HTERT RPE-1 (cell line): Measurements from ENCODE around the gene RNF182.

Experiments used
- in situ Hi-C: fragments of 300-500 bp; cut with MboI; formaldehyde crosslinking; loops from 4 replicates; pipeline ENCODE4 v1.14.3; 2020; ENCODE audit warnings: low sequenced_read_pairs

RNF182 gene

GRCh38 chr6:14026831-14027539, 102.2 kb downstream of the RNF182 start:
- in situ Hi-C loops, result no loop called here

DNA sequence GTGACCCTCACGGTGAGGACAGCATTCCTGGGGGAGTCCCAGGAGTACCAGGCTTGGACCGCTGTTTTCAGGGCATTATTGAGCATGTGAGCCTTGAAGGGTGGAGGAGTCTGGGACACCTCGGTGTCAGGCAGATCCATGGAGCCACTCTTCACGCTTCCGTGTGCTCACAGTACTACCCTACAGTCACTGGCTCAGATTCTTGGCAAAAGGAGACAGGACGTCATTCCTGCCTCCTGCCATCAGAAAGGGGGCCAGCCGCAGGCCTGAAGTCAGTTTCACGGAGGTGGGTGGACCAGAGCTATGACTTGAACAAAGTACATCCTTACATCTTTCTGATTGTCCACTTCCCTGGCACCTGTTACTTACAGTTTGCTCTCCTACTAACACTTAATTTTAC, 103.9 kb downstream of the RNF182 start:
- in situ Hi-C loops, result no loop called here

DNA sequence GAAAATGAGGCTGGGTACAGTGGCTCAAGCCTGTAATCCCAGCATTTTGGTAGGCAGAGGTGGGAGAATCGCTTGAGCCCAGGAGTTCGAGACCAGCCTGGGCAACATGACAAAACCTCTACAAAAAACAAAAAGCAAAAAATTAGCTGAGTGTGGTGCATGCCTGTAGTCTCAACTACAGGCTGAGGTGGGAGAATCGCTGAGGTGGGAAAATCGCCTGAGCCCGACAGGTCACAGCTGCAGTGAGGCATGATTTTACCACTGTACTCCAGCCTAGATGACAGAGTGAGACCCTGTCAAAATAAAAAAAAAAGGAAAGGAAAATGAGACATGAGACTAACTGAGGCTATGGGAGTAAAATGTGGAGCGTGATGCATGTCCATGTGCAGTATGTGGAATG, 104.9 kb downstream of the RNF182 start:
- in situ Hi-C loops, result no loop called here
